GM12875 (cell line): ENCODE data around the gene DCAF16.
"Not testable (repeated sequence)": the region's sequence is repeated elsewhere in the genome, so short reads cannot be mapped to it uniquely, and the experiment has no call there.

Experiments
- H3K4me3 ChIP-seq: one replicate; pipeline ENCODE4 v1.5.1; 2011; ENCODE audit warnings: low read depth, low read length, control low read depth
- TF ChIP-seq, protein P1 (sequence below): IDR thresholded peaks from 2 replicates; pipeline ENCODE4 v1.5.1; 2011; ENCODE audit warnings: low read depth, mild to moderate bottlenecking, control low read depth, inconsistent platforms, low read length, moderate library complexity, borderline replicate concordance; ENCODE audit not compliant: insufficient read depth

The DCAF16 gene

DNA sequence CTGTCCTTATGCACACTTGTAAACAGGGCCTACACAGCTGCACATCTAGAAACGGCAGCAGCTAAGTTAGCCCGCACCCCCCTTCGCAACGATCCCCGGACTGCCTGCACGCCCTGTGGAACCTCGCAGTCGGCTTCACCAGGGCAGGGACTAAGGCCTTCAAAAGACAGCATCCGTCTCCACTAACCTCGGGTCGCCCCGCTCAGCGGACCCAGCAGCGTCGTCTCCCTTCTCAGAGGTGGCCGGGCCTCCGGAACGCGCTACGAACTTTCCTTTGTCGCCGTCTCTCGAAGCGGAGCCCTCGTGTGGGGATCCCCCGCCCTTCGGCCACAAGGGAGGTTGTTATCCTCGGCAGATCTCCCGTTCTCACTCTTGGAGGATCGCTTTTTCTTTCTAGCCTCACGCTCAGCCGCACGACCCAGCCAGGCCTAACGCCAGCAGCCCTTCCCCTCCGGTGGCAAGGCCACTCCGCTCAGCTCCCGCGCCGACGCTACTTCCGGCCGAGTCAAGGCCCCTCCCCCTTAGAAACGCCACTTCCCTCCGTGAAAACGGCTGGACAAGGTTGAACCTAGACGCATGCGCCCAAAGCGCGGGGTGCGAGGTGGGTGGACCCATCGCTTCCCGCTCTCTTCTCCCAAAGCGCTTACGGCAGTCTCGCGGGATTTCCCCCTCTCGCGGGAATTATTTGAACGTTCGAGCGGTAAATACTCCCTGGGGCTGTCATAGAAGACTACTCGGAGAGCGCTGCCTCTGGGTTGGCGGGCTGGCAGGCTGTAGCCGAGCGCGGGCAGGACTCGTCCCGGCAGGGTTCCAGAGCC lies at the start of gene DCAF16, which contains the start of gene NCAPG:
DCAF16 (minus strand) TSS at position 498 of the 818 bp plus-strand sequence. CDS start 6,616 bp downstream, outside the sequence.
NCAPG (plus strand) TSS at position 720 of the 818 bp plus-strand sequence. CDS start 99 bp downstream, outside the sequence.
- peak within 1 kb of the TSS; percentile 95 for H3K4me3 ChIP-seq
- TF ChIP-seq, protein P1, sequence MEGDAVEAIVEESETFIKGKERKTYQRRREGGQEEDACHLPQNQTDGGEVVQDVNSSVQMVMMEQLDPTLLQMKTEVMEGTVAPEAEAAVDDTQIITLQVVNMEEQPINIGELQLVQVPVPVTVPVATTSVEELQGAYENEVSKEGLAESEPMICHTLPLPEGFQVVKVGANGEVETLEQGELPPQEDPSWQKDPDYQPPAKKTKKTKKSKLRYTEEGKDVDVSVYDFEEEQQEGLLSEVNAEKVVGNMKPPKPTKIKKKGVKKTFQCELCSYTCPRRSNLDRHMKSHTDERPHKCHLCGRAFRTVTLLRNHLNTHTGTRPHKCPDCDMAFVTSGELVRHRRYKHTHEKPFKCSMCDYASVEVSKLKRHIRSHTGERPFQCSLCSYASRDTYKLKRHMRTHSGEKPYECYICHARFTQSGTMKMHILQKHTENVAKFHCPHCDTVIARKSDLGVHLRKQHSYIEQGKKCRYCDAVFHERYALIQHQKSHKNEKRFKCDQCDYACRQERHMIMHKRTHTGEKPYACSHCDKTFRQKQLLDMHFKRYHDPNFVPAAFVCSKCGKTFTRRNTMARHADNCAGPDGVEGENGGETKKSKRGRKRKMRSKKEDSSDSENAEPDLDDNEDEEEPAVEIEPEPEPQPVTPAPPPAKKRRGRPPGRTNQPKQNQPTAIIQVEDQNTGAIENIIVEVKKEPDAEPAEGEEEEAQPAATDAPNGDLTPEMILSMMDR = no peak

DNA sequence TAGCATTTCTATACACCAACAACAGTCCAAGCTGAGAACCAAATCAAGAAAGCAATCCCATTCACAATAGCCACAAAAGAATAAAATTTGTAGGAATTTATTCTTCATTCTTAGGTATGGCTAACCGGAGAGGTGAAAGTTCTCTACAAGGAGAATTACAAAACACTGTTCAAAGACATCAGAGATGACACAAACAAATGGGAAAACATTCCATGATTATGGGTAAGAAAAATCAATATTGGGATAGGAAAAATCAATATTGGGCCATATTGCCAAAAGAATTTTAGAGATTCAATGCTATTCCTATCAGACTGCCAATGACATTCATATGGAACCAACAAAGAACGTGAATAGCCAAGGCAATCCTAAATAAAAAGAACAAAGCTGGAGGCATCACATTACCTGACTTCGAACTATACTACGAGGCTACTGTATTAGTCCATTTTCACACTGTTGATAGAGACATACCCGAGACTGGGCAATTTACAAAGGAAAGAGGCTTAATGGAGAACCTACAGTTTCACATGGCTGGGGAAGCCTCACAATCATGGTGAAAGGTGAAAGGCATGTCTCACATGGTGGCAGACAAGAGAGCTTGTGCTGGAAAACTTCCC lies 49.3 kb upstream of the DCAF16 start:
- TF ChIP-seq, protein P1 = no peak
- H3K4me3 ChIP-seq = no peak overlapping the region

DNA sequence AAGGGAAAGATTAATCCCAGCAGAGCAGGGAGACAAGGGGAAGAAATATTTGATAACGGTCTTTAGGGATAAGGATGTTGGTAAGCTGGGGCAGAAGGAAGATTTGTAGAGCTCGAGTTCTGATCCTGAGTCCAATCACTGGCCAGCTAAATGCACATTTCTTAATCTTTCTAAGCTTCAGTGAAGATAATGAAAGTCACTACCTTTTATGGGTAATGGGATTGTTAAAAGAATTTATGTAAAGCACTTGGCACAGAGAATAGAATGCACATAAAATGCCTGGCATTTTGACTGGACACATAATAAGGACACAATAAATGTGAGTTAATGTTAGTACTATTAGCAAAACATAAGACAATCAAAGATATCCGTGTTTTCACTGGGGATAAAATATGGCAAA lies 43.5 kb upstream of the DCAF16 start:
- TF ChIP-seq, protein P1 = no peak
- no peak overlapping the region for H3K4me3 ChIP-seq

DNA sequence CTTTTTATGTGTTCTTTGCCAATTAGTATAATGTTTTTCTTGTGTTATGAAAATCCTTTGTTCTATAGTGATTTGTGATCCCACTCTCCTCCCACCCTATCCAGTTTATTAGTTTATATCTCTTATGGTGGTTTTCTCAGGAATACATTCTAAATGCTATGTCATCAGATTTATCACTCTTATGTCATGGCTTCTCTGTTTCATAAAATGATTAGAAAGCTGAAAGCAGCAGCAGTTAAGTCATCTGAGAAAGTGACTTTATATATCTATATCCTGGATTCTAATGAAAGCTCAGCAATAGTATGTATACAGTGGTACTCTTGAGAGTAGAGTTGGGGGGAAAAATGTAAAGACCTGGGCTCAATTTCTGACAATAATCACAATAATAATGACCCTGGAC lies 41.4 kb upstream of the DCAF16 start:
- no peak overlapping the region for H3K4me3 ChIP-seq
- TF ChIP-seq, protein P1 = no peak

DNA sequence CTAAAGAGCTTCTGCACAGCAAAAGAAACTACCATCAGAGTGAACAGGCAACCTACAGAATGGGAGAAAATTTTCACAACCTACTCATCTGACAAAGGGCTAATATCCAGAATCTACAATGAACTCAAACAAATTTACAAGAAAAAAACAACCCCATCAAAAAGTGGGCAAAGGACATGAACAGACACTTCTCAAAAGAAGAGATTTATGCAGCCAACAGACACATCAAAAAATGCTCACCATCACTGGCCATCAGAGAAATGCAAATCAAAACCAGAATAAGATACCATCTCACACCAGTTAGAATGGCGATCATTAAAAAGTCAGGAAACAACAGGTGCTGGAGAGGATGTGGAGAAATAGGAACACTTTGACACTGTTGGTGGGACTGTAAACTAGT lies 39.7 kb upstream of the DCAF16 start:
- H3K4me3 ChIP-seq = not testable (repeated sequence)

DNA sequence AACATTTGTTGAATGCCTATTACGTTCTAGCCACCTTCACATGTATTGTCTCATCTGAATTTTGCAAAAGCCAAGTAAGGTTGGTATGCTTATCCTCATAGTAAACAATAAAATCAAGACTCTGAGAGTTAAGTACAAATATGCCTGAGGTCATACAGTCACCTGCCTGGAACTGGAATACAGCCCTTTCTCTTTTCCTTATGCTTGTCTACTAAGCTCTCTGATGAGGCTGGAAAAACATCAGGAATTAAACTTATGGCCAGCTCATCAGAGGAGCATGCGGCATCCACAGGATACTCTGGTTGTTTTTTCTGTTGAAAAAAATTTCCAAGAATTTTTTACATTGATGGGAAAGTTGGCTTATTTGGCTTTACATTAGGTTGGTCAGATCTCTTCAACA lies 35.7 kb upstream of the DCAF16 start:
- H3K4me3 ChIP-seq = no peak overlapping the region
- TF ChIP-seq, protein P1 = no peak

GRCh38 chr4:17823871-17824669 lies 13.5 kb upstream of the DCAF16 start:
- H3K4me3 ChIP-seq = no peak overlapping the region
- TF ChIP-seq, protein P1 = no peak
